Rectal smooth muscle tissue (tissue), 1 donor: ENCODE results near the gene IFNAR2.
A peak's percentile ranks its signal among the peaks of the same experiment; 100 is the strongest.

ENCODE experiments used
- H3K27ac ChIP-seq: one replicate; pipeline ENCODE4 v1.7.0; 2013; ENCODE audit warnings: low read depth, low read length, inconsistent platforms
- H3K27me3 ChIP-seq: one replicate; pipeline ENCODE4 v1.7.0; 2013; ENCODE audit warnings: low read length; ENCODE audit not compliant: control insufficient read depth, insufficient read depth
- H3K36me3 ChIP-seq: one replicate; pipeline ENCODE4 v1.7.0; 2013; ENCODE audit warnings: low read length; ENCODE audit not compliant: control insufficient read depth, insufficient read depth
- H3K4me1 ChIP-seq: one replicate; pipeline ENCODE4 v1.7.0; 2013; ENCODE audit warnings: low read length; ENCODE audit not compliant: control insufficient read depth, insufficient read depth
- H3K4me3 ChIP-seq: one replicate; pipeline ENCODE4 v1.7.0; 2013; ENCODE audit warnings: low read length
- H3K9ac ChIP-seq: one replicate; pipeline ENCODE4 v1.7.0; 2013; ENCODE audit warnings: low read length

Gene IFNAR2

DNA sequence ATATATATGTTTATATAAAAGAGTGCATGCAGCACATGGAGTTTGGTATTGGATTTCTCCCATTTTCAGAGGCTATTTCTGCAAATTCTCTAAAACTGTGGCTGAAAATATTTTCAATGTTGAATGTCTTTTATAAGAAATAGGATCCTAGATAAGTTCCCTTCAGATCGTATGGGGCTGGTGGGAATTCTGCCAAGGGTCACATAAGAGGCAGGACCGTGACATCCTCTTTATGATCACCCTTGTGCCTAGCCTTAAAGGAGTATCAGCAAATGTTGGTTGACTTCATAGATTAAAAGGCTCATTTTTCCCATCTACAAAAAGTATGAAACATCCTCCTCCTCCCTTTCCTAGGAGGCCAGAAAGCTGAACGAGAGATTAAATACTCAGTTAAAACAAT is 1.3 kb upstream of the IFNAR2 start:
- Histone ChIP-seq H3K36me3 (no peaks in the 10 kb centered on the region), H3K27ac (no peak overlapping the region), H3K4me1 (peaks cover 8% of the 10 kb centered on the region), H3K27me3 (no peaks in the 10 kb centered on the region), H3K4me3 (no peak overlapping the region), H3K9ac (no peak overlapping the region)

DNA sequence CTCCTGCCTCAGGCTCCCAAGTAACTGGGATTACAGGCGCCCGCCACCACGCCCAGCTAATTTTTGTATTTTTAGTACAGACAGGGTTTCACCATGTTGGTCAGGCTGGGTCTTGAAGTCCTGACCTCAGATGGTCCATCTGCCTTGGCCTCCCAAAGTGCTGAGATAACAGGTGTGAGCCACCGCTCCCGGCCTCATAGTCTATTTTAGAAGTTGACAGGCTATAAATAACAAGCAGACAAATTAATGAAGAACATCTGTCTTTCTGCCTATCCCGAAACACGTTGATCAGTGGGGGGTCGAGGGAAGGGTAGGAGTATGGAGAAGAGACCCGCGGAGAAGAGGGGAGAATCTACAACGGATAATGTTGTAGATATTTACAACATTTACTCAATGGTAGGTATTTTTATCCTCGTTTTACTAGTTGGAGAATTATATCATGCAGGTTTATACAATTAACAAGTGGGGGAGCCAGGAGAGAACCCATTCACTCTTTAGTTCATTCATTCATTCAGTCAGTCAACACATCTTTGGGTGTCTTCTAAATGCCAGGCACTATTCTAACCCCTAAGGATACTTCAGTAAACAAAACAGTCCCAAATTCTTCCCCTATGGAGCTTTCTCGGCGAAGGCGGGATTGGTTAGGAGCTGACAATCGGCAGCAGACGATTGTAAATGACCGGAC is 497 bp upstream of the IFNAR2 start:
- Histone ChIP-seq H3K4me3 (peak overlapping the region; percentile 54), H3K9ac (no peak overlapping the region), H3K4me1 (peaks cover 8% of the 10 kb centered on the region), H3K27me3 (no peaks in the 10 kb centered on the region), H3K36me3 (no peaks in the 10 kb centered on the region), H3K27ac (peak overlapping the region; percentile 42)

DNA sequence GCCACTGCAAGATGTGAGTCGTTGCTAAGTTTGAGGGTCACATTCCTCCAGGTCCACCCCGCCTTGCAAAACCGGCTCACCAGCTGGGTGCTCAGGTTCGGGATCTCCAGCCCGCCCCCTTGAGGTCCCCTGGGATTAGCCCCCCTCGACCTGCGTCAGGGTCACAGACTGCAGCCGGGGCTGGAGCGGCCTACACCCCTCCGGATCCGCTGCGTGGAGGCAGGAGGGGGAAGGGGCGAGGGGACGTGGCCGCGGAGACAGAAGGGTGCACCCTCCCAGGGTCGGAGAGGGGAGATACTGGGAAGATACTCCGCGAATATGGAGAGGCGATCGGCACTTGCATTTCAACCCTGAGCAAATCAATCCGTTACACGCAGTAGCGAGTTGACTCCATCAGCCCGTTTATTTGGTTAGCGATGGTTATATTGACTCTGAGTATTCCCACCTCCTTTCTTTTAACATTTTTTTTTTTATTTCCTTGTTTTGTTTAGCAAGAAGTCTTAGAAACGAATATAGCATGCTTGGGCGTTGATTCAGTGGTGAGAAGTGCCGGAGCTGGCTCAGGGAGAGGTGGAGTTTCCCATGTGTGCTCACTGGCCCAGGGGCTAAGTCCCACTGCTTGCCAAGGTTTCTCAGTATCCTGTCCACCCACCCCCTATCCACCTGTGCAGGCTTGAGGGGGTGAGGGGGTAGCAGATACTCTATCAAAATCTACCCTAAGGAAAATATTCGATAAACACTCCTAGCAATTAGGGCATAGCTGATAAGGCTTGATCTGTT is 997 bp downstream of the IFNAR2 start:
- peak overlapping the region; percentile 90 for H3K27ac ChIP-seq
- peak overlapping the region; percentile 70 for H3K9ac ChIP-seq
- H3K27me3 ChIP-seq = no peaks in the 10 kb centered on the region
- peak overlapping the region; percentile 94 for H3K4me3 ChIP-seq
- H3K4me1 ChIP-seq = peaks cover 8% of the 10 kb centered on the region
- no peaks in the 10 kb centered on the region for H3K36me3 ChIP-seq

DNA sequence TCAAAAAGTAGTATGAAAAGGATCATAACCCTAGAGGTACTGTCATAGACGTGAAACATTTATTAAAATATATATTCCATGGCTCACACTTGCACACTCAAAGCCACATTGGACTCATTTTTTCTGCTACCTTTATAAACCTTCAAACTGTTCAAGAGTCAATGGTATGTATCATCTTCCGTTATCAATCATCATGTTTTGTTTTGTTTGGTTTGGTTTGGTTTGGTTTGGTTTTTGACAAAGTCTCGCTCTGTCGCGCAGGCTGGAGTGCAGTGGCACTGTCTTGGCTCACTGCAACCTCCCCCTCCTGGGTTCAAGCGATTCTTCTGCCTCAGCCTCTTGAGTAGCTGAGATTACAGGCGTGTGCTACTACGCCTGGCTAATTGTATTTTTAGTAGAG is 1.8 kb downstream of the IFNAR2 start:
- Histone ChIP-seq H3K27ac (no peak overlapping the region), H3K4me3 (peak overlapping the region; percentile 32), H3K27me3 (no peaks in the 10 kb centered on the region), H3K4me1 (peaks cover 8% of the 10 kb centered on the region), H3K9ac (no peak overlapping the region), H3K36me3 (no peaks in the 10 kb centered on the region)

DNA sequence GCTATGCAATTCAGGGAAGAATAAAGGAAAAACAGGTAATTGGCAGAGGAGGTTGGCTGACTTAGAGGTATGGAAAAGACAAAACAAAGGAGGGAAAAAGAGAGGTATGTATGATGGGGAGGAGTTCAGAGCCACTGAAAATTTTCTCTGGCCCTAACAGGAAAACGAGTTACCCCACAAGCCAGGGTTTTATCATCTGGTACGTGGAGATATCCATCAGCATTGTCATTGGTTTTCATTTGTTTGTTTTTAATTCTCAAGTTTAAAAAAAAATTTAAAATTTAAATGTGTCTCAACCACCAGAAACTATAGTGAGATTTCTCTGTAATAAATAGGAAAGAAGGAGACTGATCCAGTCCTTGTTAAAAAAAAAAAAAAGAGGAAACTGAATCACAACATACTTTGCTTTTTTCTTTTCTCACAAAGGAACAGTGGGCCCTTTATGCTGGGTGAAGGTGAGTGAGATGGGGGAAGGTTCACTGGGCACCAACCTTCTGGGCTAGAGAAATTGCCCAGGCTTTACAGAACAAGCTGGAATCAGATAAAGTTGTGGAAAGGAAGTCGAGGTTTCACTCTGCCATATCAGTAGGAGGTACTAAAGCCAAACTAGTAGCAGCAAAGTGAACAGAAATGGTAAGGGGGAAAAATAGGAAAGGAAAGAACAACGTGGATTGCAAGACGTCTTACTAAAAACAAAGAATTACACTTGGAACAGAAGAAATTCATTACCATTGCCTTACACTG is 2.7 kb downstream of the IFNAR2 start:
- H3K4me1 ChIP-seq = peaks cover 8% of the 10 kb centered on the region
- H3K9ac ChIP-seq = no peak overlapping the region
- no peak overlapping the region for H3K4me3 ChIP-seq
- H3K36me3 ChIP-seq = no peaks in the 10 kb centered on the region
- no peaks in the 10 kb centered on the region for H3K27me3 ChIP-seq
- no peak overlapping the region for H3K27ac ChIP-seq

DNA sequence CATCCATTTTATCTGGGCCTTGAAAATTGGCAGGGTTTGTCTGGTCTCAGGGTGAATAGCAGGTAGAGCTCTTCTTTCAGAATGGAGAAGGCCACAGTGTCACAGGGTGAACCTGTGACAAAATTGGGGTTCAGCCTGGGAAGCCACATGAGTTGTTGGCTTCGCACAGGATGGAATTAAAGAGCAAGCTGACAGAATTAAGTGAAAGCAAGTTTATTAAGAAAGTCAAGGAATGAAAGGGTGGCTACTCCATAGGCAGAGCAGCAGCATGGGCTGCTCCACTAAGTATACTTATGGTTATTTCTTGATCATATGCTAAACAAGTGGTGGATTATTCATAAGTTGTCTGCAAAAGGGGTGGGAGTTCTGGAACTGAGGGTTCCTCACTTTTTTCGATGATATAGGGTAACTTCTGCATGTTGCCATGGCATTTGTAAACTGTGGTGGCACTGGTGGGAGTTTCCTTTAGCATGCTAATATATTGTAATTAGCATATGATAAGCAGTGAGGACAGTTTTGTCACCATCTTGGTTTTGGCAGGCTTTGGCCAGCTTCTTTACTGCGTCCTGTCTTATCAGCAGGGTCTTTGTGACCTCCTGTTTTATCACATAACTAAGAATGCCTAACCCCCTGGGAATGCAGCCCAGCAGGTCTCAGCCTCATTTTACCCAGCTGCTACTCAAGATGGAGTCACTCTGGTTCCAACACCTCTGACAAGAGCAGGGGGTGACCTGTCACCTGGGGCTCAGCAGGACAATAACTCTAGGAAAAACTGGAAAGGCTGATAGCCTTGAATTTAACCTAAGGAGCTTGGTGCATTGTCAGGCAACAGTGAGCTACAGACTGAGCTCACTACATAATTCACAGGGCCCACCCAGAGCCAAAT is 5.1 kb downstream of the IFNAR2 start:
- H3K36me3 ChIP-seq = no peaks in the 10 kb centered on the region
- H3K4me3 ChIP-seq = no peak overlapping the region
- H3K9ac ChIP-seq = no peak overlapping the region
- H3K27ac ChIP-seq = no peak overlapping the region
- H3K27me3 ChIP-seq = no peaks in the 10 kb centered on the region
- H3K4me1 ChIP-seq = peaks cover 5% of the 10 kb centered on the region

DNA sequence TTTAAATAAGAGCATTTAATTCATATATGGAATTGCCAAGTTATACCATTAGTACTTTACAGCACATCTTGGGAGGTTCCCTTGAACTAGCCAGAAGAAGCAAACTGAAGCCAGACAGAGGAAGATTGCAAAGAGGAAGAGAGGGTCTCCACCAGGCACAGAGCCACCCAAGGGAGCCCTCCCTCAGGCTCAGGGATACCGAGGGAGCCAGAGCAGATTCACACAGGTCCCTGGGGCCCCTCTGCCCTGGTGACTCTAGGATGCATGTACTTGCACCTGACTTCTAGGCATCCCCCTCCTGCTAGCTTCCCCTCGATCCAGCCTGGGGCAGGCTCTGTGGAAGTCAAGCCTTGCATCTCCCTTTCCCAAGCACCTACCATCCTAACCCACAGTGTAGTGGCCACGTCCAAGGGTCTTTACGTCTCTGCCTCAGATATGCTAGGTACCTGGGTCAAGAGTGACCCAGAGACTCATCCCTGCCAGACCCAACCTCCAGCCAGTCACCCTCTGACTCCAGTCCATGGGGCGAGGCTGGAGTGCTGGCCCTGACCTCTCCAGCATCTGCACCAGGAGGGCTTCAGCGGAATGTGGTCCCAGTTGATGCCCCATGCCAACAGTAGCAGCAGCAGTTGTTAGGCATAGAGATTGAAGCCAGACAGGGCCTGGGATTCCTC is 6.4 kb downstream of the IFNAR2 start:
- H3K4me1 ChIP-seq = peaks cover 2% of the 10 kb centered on the region
- H3K4me3 ChIP-seq = no peak overlapping the region
- no peak overlapping the region for H3K27ac ChIP-seq
- H3K9ac ChIP-seq = no peak overlapping the region
- no peaks in the 10 kb centered on the region for H3K27me3 ChIP-seq
- H3K36me3 ChIP-seq = no peaks in the 10 kb centered on the region

DNA sequence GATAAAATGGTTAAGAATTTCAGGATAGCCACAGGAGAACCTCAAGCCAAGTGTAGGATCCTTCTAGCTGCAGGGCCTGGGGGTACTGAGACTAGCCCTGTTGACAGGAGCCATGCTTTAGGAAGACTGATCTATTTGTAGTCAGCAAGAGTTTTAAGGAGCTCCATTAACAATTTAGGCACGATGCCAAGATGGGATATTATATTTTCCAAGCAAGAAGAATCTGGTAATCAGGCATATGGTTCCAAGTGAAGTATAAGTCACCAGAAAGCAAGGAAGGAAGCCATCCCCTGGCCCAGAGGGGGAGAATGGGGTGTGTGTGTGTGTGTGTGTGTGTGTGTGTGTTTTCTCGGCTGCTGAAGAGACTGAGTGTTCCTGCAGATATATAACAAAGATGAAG is 7.0 kb downstream of the IFNAR2 start:
- Histone ChIP-seq H3K4me1 (no peaks in the 10 kb centered on the region), H3K9ac (no peak overlapping the region), H3K27me3 (no peaks in the 10 kb centered on the region), H3K27ac (no peak overlapping the region), H3K4me3 (no peak overlapping the region), H3K36me3 (no peaks in the 10 kb centered on the region)

DNA sequence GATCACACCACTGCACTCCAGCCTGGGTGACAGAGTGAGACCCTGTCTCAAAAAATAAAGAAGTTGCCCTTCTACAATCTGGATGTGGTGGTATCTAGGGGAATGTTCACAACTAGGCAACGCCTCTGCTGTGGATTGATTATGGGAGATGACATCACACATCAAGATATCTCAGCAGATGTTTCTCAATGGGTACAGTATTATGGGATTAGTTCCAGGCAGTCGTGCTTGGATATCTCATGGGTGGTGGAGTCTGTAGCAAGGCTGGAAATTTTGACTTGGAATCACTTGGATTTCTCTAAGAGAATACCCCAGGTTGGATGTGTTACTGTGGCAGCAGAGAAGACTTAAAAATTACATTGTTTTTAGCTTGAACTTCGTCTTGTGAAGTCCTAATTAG is 7.7 kb downstream of the IFNAR2 start:
- Histone ChIP-seq H3K9ac (no peak overlapping the region), H3K27me3 (no peaks in the 10 kb centered on the region), H3K36me3 (no peaks in the 10 kb centered on the region), H3K27ac (no peak overlapping the region), H3K4me3 (no peak overlapping the region), H3K4me1 (no peaks in the 10 kb centered on the region)

DNA sequence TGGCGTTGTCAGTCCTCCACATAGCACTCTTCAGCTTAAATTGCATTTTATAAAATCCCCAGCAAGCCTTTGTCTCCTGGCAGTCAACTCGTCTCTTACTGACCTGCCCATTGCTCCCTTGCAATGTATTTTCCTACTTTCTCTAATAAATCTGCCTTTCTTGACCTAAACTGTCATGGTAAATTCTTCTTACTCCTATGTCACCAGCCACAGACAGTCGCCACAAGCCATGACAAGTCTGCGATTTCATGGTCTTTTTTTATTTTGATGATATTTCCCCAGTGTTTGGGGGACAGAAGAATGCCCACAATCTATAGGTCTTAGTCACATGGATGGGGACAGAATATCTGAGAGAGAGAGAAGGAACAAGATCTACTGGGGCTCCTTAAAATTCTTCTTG is 8.4 kb downstream of the IFNAR2 start:
- H3K9ac ChIP-seq = no peak overlapping the region
- H3K27ac ChIP-seq = no peak overlapping the region
- no peak overlapping the region for H3K4me3 ChIP-seq
- H3K4me1 ChIP-seq = no peaks in the 10 kb centered on the region
- no peaks in the 10 kb centered on the region for H3K27me3 ChIP-seq
- H3K36me3 ChIP-seq = no peaks in the 10 kb centered on the region

DNA sequence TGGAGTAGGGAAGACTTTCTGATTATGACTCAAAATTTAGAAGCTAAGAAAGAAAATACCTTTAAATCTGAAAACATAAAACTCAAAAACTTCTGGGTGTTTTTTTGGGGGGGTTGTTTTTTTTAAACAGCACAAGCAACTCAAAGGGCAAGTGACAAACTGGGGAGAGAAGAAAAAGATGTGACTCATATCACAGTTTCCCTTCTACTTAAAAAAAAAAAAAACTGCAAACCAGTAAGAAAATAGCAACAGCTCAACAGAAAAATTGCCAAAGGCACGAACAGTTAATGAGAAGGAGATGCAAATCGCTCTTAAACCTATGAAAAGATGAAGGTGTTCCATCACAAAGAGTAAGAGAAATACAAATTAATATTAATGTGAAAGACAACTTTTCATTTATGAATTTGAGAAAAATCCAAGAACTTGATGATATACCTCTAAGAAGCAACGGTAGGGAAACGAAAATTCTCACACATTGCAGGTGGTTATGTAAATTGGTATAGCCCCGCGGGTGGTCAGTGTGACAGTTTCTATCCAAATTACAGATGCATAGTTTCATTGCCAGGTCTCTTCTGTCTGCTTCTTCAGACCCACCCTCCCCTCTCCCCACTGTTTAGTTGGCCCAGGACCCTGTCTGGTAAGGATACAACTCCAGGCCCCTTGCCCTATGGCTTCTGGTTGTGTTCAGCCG is 9.0 kb downstream of the IFNAR2 start:
- no peak overlapping the region for H3K27ac ChIP-seq
- H3K4me1 ChIP-seq = no peaks in the 10 kb centered on the region
- H3K36me3 ChIP-seq = no peaks in the 10 kb centered on the region
- H3K9ac ChIP-seq = no peak overlapping the region
- H3K27me3 ChIP-seq = no peaks in the 10 kb centered on the region
- H3K4me3 ChIP-seq = no peak overlapping the region
